Fibroblast of the aortic adventitia (primary cell): Measurements from ENCODE around the gene DENND4C. TPM values are rescaled to one million over a fixed set of nuclear protein-coding genes. Genes with fewer than 3 reads are reported as not detected.
A peak's percentile ranks its signal among the peaks of the same experiment; 100 is the strongest.
"Not testable (repeated sequence)": the region's sequence is repeated elsewhere in the genome, so short reads cannot be mapped to it uniquely, and the experiment has no call there.

Experiments
- DNase-seq: peaks from one replicate; pipeline ENCODE4 v3.0.0-alpha.2; 2010; ENCODE audit warnings: low read depth
- H3K4me3 ChIP-seq: 2 replicates; pipeline ENCODE4 v1.5.1; 2011; ENCODE audit warnings: low read depth, mild to moderate bottlenecking, control low read depth, low read length, moderate library complexity
- total RNA-seq: library from RNA; depleted of rRNA; stranded (reverse); fragments of >200 nt; gene quantifications from 2 replicates; pipeline ENCODE4 v1.2.3, GENCODE V29; 2012; ENCODE audit warnings: low replicate concordance
- TF ChIP-seq, protein P1 (sequence below): IDR thresholded peaks from 2 replicates; pipeline ENCODE4 v1.5.1; 2011; ENCODE audit warnings: mild to moderate bottlenecking, low read length, control low read depth, inconsistent platforms; ENCODE audit not compliant: insufficient read depth

The DENND4C gene
- total RNA-seq, 1 donor = 67.5 TPM

DNA sequence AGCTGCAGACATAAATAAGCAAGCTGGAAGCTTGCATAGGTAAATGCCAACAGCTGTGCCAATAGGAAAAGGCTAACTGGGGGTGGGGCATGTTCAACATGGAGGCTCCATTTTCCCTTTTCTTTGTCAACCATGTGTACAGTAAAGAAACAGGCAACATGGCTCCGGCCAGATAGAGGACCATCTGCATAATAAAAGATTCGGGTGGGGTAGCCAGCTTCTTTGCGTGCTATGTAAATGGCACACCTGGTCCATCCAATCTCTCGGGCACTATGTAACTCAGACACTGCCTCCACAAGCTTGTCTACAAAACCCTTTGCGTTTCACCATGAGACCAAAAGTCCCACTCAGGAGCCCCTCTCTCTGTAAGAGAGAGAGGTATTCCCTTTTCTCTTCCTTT is 41.7 kb upstream of the DENND4C start:
- no peak for DNase-seq
- TF ChIP-seq, protein P1, sequence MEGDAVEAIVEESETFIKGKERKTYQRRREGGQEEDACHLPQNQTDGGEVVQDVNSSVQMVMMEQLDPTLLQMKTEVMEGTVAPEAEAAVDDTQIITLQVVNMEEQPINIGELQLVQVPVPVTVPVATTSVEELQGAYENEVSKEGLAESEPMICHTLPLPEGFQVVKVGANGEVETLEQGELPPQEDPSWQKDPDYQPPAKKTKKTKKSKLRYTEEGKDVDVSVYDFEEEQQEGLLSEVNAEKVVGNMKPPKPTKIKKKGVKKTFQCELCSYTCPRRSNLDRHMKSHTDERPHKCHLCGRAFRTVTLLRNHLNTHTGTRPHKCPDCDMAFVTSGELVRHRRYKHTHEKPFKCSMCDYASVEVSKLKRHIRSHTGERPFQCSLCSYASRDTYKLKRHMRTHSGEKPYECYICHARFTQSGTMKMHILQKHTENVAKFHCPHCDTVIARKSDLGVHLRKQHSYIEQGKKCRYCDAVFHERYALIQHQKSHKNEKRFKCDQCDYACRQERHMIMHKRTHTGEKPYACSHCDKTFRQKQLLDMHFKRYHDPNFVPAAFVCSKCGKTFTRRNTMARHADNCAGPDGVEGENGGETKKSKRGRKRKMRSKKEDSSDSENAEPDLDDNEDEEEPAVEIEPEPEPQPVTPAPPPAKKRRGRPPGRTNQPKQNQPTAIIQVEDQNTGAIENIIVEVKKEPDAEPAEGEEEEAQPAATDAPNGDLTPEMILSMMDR = no peak
- H3K4me3 ChIP-seq = no peak overlapping the region

DNA sequence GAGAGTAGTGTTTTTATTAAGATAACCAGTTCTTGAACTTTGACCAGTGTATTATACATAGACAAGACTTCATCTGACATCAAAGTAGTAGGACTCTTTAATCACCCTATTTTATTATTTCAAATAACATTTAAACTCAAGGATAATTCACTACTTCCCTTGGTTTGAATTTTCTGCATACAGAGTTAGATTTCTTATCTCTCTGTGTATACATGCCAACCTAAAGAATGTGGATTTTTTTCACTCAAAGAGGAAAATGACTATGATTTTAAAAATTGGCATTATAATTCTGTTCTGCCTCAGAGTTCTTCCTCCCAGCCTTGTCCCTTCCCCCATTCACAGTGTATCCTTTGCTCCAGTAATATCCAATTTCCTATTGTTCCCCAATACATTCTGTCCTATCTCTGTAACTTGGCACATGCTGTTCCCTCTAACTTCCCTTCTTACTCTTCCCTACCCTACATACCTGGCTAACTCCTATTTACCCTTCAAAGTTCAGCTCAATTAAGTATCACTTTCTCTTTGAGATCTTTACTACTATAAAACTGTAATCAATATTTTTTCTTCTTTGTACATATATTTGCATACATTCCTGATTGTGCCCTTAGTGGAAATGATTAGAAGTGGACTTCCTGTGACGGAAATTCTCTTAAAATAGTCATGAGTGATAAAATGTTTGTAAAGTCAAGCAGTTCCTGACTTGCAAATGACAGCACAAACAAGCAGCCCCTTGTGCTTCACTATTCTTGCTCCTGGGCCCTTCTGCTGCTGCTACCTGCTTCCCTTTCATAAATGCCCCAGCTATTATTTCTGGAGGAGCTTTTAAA is 38.1 kb upstream of the DENND4C start:
- TF ChIP-seq, protein P1 = no peak
- H3K4me3 ChIP-seq = no peak overlapping the region
- no peak for DNase-seq

DNA sequence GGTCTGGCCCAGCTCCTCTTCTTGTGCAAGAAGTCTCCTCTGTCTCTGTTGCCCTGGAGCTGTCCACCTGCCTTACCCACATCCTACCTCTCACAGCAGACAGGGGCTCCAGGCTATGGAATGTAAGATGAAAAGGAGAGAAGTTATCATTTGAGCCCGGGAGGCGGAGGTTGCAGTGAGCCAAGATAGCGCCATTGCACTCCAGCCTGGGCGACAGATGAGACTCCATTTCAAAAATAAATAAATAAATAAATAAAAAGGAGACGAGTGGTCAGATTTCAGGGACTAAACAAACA is 37.5 kb upstream of the DENND4C start:
- DNase-seq = no peak
- H3K4me3 ChIP-seq = no peak overlapping the region
- TF ChIP-seq, protein P1 = no peak

DNA sequence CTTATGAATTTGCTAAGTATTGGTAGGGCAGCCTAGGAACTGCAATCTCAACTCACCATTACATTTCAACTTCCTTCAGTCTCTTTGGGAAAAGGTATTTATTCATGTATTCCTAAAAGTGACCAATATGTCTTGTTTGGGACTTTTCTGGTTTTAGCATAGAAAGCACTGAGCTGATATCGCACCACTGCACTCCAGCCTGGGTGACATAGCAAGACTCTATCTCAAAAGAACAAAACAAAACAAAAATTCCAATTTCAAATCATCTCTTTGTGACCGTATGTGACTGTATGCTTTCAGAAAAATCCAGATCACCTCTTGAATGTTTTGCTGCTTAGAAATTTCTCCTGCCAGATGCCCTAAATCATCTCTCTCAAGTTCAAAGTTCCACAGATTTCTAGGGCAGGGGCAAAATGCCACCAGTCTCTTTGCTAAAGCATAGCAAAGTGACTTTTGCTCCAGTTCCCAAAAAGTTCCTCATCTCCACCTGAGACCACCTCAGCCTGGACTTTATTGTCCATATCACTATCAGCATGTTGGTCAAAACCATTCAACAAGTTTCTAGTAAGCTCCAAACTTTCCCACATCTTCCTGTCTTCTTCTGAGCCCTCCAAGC is 37.0 kb upstream of the DENND4C start:
- H3K4me3 ChIP-seq, DNase-seq: not testable (repeated sequence)

DNA sequence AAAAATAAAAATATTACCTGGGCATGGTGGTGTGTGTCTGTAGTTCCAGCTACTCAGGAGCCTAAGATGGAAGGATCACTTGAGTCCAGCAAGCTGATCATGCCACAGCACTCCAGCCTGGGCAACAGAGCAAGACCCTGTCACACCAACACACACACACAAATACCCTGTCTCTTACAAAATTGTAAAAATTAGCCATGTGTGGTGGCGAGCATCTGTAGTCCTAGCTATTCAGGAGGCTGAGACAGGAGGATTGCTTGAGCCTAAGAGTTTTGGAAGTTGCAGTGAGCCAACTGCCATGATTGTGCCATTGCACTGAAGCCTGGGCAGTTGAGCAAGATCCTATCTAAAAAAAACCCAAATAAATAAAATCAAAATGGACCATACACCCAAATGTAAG is 32.1 kb upstream of the DENND4C start:
- TF ChIP-seq, protein P1 = no peak
- no peak for DNase-seq
- no peak overlapping the region for H3K4me3 ChIP-seq

DNA sequence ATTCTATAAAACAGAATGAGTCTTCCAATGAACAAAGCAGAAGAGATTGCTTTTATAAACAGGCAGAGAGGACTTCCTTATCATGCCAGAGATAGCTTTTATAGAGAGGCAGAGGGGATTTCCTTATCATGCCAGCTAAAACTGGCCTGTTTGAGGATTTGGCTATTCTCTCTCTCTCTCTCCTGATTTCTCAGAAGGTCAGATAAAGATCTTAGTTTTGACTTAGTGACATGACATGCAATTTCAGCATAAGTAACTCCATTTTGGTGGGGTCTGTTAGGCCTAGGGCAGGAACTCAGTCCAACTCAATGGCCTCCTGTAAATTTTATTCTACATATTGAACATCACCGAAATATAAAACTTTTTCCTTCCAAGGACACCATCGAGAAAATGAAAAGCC is 31.5 kb upstream of the DENND4C start:
- no peak overlapping the region for H3K4me3 ChIP-seq
- no peak for DNase-seq
- TF ChIP-seq, protein P1 = no peak

DNA sequence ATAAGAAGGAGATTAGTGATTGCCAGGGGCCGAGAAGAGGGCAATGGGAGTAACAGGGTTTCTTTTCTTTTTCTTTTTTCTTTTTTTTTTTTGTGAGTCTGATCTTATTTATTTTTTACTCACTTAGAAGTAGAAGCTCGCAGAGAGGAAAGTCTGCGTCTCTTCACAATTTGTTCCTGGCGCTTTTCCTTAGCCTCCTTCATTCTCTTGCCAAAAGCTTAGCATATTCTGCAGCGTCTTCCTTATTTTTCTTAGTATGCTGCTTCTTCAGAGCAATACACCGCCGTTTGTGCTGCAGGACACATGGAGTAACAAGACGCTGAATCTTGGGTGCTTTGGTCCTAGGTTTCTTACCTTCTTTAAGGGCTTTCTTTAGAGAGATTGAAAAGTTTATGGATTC is 30.3 kb upstream of the DENND4C start:
- DNase-seq = peak; percentile 38
- TF ChIP-seq, protein P1 = no peak
- no peak overlapping the region for H3K4me3 ChIP-seq
